Left ventricle myocardium inferior (tissue), 1 donor: ENCODE data around the gene FGF8. TPM values are rescaled to one million over a fixed set of nuclear protein-coding genes. Genes with fewer than 3 reads are reported as not detected.

ENCODE experiments used
- DNase-seq: peaks from one replicate; pipeline ENCODE4 v3.0.0-alpha.2; 2020
- H3K27ac ChIP-seq: fragments of 200-600 bp; replicated peaks from 2 replicates; pipeline ENCODE4 v1.8.0; 2021
- H3K27me3 ChIP-seq: fragments of 200-600 bp; 2 replicates; pipeline ENCODE4 v1.8.0; 2021; ENCODE audit warnings: low read depth
- H3K36me3 ChIP-seq: fragments of 200-600 bp; 2 replicates; pipeline ENCODE4 v1.8.0; 2021
- H3K4me1 ChIP-seq: fragments of 200-600 bp; 2 replicates; pipeline ENCODE4 v1.8.0; 2021
- H3K4me3 ChIP-seq: fragments of 200-600 bp; 2 replicates; pipeline ENCODE4 v1.8.0; 2021; ENCODE audit warnings: mild to moderate bottlenecking, moderate library complexity
- H3K9me3 ChIP-seq: fragments of 200-600 bp; replicated peaks from 2 replicates; pipeline ENCODE4 v1.8.0; 2021
- intact Hi-C: fragments of 100-400 bp; cut with micrococcal nuclease; formaldehyde crosslinking; loops from one replicate; pipeline ENCODE4 v1.11.0; 2022
- total RNA-seq: library from RNA; stranded (reverse); fragmentation: NEBNext Ultra II Directional; extraction: Animal tissue kit (Norgen Biotek cat#: 25700); gene quantifications from one replicate; pipeline ENCODE4 v1.2.1, GENCODE V29; 2021
- TF ChIP-seq, protein P1 (sequence below): fragments of 200-600 bp; IDR thresholded peaks from 2 replicates; pipeline ENCODE4 v1.8.0; 2021; ENCODE audit warnings: antibody characterized with exemption, mild to moderate bottlenecking, borderline replicate concordance
- donor health status: DM: no; HTN: yes; CAD: no; lungs with severe emphysema.

FGF8 gene
- total RNA-seq, 1 donor from 2014 or later = not detected

DNA sequence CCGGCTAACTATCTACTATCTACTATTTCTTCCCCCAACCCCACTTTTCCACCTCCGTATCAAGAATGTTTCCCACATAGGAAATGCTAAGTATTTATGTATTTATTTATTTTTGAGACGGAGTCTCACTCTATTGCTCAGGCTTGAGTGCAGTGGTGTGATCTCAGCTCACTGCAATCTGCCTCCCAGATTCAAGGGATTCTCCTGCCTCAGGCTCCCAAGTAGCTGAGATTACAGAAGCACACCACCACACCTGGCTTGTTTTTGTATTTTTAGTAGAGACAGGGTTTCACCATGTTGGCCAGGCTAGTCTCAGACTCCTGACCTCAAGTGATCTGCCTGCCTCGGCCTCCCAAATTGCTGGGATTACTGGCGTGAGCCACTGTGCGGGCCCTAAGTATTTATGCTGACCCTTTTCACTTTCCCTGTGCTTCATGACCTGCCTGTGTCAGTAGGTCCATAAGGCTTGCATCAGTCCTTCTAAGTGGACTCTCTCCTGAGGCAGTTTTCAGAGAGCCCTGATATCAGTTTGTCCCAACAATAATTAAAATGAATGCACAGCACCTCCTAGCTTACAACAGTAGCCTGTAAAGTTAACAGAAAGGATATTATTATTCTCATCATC lies 55.2 kb downstream of the FGF8 start:
- DNase-seq = no peak
- H3K27me3 ChIP-seq = peaks cover 45% of the 10 kb centered on the region
- H3K4me3 ChIP-seq = no peak overlapping the region
- TF ChIP-seq, protein P1, sequence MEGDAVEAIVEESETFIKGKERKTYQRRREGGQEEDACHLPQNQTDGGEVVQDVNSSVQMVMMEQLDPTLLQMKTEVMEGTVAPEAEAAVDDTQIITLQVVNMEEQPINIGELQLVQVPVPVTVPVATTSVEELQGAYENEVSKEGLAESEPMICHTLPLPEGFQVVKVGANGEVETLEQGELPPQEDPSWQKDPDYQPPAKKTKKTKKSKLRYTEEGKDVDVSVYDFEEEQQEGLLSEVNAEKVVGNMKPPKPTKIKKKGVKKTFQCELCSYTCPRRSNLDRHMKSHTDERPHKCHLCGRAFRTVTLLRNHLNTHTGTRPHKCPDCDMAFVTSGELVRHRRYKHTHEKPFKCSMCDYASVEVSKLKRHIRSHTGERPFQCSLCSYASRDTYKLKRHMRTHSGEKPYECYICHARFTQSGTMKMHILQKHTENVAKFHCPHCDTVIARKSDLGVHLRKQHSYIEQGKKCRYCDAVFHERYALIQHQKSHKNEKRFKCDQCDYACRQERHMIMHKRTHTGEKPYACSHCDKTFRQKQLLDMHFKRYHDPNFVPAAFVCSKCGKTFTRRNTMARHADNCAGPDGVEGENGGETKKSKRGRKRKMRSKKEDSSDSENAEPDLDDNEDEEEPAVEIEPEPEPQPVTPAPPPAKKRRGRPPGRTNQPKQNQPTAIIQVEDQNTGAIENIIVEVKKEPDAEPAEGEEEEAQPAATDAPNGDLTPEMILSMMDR = no peak
- intact Hi-C loops = no loop called here
- H3K4me1 ChIP-seq = no peaks in the 10 kb centered on the region
- H3K9me3 ChIP-seq = no peaks in the 10 kb centered on the region
- H3K36me3 ChIP-seq = no peaks in the 10 kb centered on the region
- H3K27ac ChIP-seq = no peak overlapping the region

Other genes starting within 250 kb of the FGF8 start
- gene POLL, start 187.9 kb downstream of the FGF8 start, total RNA-seq = 16.7 TPM
- 24.0 TPM for gene DPCD, start 187.8 kb downstream of the FGF8 start, total RNA-seq
- gene FBXW4, start 80.9 kb downstream of the FGF8 start, total RNA-seq = 99.1 TPM
- gene NPM3, start 7.3 kb upstream of the FGF8 start, total RNA-seq = 7.9 TPM
- 96.3 TPM for gene OGA, start 42.3 kb upstream of the FGF8 start, total RNA-seq
- 29.2 TPM for gene KCNIP2, start 67.7 kb upstream of the FGF8 start, total RNA-seq